NCI-H1092 treated with DMSO at 0.1 percent for 48 hours (cell line): ENCODE results near the gene CTSC.
A peak's percentile ranks its signal among the peaks of the same experiment; 100 is the strongest.
"Not testable (repeated sequence)": the region's sequence is repeated elsewhere in the genome, so short reads cannot be mapped to it uniquely, and the experiment has no call there.

Source experiments
- DNase-seq: peaks from one replicate; lab custom pipeline; 2025; lab: John Stamatoyannopoulos, UW

The CTSC gene

DNA sequence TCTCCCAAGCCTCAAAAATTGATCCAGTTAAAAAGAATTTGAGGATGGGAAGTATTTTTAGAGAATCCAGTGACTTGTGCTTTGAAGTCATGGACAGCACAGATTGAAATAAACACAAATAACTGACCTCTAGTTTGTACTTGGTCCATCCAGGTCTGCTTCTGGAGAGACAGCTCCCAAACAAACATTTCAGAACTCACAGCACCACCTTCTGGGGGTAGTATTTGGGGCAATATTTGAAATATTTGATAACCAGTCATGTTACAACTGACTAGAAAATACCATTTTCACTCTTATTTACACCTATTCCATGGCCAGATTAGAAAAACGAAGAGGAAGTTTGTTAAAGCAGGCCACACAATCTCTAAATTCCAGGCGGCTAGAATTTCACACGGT lies 56.2 kb downstream of the CTSC start:
- peak; percentile 75 for DNase-seq

DNA sequence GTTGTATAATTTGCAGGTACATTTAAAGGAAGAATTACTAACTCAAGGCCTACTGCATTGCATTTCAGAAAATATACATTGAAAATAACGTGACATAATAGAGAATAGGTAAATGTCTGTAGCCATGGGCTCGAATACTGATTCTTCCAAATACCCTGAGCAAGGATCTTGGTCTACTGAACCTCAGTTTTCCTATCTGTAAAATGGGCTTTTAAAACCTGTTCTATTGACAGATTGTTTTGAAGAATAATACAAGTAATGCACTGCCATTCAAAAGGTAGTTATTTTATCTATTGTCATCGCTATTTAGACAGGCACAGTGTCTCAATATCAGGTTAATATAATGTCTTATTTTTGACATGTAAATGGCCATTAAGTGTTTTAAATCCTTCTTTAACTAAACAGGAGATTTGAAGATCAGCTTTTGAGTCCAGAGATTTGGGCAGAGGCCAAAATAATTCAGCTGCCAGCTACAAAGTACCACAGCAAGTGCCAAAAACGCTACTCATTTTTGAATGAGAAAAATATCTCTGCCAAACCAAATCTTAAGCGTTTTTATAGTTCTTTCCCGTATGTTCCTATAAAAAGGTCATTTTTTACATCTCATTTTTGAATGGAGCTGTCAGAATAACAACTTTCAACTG lies 56.7 kb downstream of the CTSC start:
- peak; percentile 75 for DNase-seq

DNA sequence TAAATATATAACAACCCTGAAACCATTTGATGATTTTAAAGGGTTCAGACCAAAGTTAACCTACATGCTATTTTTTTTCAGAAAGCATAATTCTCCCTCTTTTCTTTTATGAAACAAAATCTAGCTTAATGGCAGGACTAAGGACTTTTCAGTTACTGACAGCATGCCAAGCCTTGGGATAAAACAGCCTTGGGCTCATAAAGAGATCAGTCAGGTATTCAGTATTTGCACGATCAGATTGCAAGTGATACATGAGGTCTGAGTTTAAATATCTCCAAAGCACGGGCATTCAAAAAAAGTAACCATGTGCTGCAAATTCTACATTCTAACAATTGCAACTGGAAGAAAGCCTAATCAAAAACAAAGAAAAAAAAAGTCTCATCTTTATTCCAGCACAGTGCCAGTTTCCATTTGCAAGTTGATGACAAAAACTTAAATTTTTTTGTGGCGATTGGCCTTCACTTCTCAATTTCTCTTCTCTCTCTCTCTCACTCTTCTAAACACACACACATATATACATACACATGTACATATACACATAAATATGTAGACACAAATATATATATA lies 60.1 kb downstream of the CTSC start:
- DNase-seq = peak; percentile 42

DNA sequence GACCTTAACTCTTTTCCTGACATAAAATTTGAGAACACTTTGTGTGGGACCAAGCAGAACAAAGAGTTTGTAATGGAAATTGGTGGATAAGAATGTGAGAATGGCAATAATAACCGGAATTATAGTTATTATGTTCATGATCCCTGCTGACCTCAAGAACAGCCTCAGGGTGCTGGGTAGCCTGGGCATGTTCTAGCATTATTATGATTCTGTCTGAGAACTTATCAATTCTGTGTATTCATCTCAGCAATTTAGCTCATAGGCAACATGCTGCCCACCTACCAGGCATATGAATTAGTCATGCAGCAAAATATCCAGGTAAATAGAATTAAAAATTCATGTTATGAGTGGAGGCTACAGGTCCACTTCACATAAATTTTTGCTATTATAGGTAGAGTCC lies 61.9 kb downstream of the CTSC start:
- no peak for DNase-seq

DNA sequence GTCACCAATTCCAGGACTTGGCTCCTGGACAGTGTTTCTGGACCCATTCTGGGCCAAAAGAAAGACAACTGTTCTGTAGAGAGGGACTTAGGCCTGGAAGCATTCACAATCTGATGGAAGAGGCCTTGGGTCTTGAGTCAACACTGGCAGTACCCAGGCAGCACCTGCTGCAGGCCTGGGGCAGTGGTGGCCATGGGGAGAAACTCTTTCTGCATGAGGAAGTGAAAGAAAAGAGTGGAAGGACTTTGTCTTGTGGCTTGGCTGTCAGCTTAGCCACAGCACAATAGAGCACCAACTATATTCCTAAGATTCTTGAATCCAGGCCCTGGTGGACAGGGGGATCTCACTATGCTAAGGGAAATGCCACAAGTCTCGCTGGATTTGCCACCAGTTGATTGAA lies 70.6 kb downstream of the CTSC start:
- DNase-seq = no peak

DNA sequence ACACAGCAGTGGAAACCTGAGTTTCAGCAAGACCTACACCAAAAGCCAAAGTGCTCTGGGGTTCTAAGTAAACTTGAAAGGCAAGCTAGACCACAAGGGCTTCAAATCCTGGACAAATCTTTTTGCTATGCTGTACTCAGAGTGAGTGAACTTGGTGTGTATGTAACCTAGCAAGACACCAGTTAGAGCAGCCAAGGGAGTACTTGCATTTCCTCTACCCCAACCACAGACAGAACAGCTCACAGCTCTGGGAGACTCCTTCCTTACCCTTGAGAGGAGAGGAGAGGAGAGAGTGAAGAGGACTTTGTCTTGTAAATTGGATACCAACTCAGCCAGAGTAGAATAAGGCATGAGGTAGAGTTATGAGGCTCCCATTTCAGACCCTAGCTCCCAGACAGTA lies 71.4 kb downstream of the CTSC start:
- DNase-seq = no peak

DNA sequence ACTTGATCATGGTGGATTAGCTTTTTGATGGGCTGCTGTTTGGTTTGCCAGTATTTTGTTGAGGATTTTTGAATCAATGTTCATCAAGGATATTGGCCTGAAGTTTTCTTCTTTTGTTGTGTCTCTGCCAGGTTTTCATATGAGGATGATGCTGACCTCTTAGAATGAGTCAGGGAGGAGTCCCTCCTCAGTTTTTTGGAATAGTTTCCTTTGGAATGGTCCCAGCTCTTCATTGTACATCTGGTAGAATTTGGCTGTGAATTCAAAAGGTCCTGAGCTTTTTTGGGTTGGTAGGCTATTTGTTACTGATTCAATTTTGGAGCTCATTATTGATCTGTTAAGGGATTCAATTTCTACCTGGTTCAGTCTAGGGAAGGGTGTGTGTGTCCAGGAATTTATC lies 78.1 kb downstream of the CTSC start:
- DNase-seq = no peak

DNA sequence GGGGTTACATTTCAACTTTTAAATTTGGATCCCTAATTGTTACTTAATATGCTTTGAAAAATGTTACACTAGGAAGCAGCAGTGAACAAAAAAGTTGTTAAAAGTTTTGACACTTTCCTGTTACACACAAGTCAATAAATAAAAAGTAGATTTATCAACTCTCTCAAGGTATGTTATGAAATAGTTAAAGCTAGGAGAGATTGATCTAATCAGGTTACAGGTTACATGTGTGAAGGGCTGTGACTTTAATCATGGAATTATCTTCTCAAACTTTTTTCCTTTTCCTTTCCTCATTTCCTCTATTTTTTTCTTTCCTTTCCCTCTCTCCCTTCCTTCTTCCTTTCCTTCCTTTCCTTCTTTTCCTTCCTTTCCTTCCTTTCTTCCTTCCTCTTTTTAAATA lies 85.3 kb downstream of the CTSC start:
- DNase-seq = no peak

DNA sequence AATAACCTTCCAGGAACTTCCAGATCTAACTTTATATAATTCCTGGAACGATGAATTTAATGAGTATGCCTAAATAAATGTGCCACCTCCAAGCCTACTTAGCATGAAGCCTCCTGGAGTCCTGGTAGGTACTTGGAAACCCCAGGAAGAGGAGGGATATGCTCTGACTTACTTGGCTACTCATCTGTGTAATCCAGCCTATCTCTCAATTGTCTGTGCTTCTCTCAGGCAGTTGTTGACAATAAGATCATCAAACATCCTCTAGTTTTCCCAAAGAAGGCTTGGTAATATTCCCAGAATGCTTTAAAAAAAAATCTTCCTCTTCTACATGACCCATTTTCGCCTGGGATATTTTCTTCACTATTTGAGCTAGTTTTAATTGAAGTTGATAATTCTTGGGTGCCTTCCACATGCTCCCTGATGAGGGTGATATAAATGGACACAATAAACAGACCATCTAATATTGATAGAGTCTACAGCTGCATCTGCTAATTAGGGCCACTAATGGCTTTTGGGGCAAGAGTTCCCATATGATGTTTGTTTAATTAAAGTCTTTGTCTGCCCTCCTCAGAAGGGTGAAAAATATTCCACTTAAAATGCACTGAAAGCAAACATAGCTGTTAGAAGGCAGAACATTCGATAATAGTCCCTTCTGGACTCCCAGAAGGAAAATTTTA lies 86.8 kb downstream of the CTSC start:
- peak; percentile 91 for DNase-seq

DNA sequence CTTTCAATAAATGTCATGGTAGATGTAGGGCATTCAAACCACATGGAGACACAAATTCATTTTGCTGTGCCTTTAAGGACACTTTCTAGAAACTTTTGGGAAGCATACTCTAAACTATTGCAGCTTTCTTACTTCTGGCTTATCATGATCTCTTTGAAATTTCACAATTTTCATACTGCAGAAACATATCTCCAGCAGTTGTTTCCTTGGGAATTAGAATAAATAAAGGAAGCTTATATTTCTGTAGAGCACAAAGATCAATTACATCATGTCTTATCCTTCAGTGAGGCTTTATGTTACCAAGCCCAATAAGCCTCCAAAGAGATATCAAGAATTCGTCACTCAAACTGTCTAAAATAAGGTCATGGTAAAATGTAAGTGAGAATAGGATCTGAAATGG lies 87.8 kb downstream of the CTSC start:
- no peak for DNase-seq

DNA sequence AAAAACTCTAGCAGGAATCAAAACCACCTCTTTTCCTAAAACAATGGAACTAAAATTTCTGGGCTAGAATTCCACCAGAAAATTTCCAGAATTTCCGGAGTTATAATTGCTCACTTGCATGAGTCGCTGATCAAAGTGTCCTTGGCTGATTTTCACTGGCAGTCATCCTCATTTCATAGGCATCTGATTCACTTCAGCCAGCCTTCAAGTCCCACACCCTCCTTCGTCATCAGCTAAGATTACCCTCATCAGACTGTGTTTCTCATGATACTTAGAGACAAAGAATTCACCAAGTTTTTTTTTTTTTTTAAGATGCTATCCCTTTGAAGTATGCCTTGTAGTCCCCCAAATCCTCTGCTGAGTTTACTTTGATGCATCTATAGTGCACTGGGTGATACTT lies 90.8 kb downstream of the CTSC start:
- no peak for DNase-seq

DNA sequence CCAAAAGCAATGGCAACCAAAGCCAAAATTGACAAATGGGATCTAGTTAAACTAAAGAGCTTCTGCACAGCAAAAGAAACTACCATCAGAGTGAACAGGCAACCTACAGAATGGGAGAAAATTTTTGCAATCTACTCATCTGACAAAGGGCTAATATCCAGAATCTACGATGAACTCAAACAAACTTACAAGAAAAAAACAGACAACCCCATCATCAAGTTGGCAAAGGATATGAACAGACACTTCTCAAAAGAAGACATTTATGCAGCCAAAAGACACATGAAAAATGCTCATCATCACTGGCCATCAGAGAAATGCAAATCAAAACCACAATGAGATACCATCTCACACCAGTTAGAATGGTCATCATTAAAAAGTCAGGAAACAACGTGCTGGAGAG lies 92.0 kb downstream of the CTSC start:
- not testable (repeated sequence) for DNase-seq
